HepG2 (cell line): Measurements from ENCODE around the gene SNF8. TPM values are rescaled to one million over a fixed set of nuclear protein-coding genes. Genes with fewer than 3 reads are reported as not detected.

ENCODE experiments used
- CBX2 ChIP-seq, 2 experiments: fragments of 200-600 bp in 1 of 2; sonication (generic); formaldehyde crosslinking in 1 of 2; IDR thresholded peaks; 2 replicates each; pipeline versions ENCODE4 v1.7.0 to v1.8.1; 2018 to 2022; ENCODE audit warnings: low read depth in 2 of 2, low read length in 1 of 2, mild to moderate bottlenecking in 1 of 2, missing genetic modification reagents in 1 of 2
- CREB1 ChIP-seq, 2 experiments: fragments of 450-650 bp in 1 of 2; IDR thresholded peaks; 2 replicates each; pipeline ENCODE4 v1.6.1; 2016 to 2017; ENCODE audit warnings: control low read depth in 1 of 2, mild to moderate bottlenecking in 1 of 2, missing compliant biosample characterization in 1 of 2, missing genetic modification characterization in 1 of 2
- FOXP4 ChIP-seq: sonication (generic); formaldehyde crosslinking; IDR thresholded peaks from 2 replicates; pipeline ENCODE4 v1.4.0; 2020; ENCODE audit warnings: missing genetic modification reagents
- HNRNPH1 ChIP-seq: fragments of 200-400 bp; formaldehyde crosslinking; optimal IDR thresholded peaks from 2 replicates; pipeline ENCODE3; 2017; ENCODE audit warnings: mild to moderate bottlenecking, low read depth, low read length
- KDM5B ChIP-seq: sonication (generic); formaldehyde crosslinking; IDR thresholded peaks from 2 replicates; pipeline ENCODE4 v1.4.0; 2020; ENCODE audit warnings: missing genetic modification reagents, mild to moderate bottlenecking, borderline replicate concordance
- LRRFIP1 ChIP-seq: sonication (generic); formaldehyde crosslinking; conservative IDR thresholded peaks from 2 replicates; pipeline ENCODE4 v1.4.0; 2020; ENCODE audit warnings: missing genetic modification reagents
- MEIS2 ChIP-seq: sonication (generic); formaldehyde crosslinking; IDR thresholded peaks from 2 replicates; pipeline ENCODE4 v1.9.0; 2021; ENCODE audit warnings: mild to moderate bottlenecking, missing genetic modification reagents
- SATB2 ChIP-seq: sonication (generic); formaldehyde crosslinking; IDR thresholded peaks from 2 replicates; pipeline ENCODE4 v1.5.0; 2020; ENCODE audit warnings: missing genetic modification reagents
- STAT6 ChIP-seq: sonication (generic); formaldehyde crosslinking; IDR thresholded peaks from 2 replicates; pipeline ENCODE4 v1.4.0; 2020; ENCODE audit warnings: missing genetic modification reagents, mild to moderate bottlenecking, borderline replicate concordance
- TBX3 ChIP-seq: fragments of 450-650 bp; IDR thresholded peaks from 2 replicates; pipeline ENCODE4 v1.6.1; 2017; ENCODE audit warnings: antibody characterized with exemption, mild to moderate bottlenecking, inconsistent platforms, borderline replicate concordance
- ZNF280D ChIP-seq: sonication (generic); formaldehyde crosslinking; IDR thresholded peaks from 2 replicates; pipeline ENCODE4 v1.5.1; 2020; ENCODE audit warnings: mild to moderate bottlenecking, missing genetic modification reagents
- ZNF362 ChIP-seq: sonication (generic); formaldehyde crosslinking; IDR thresholded peaks from 2 replicates; pipeline ENCODE4 v1.4.0; 2020; ENCODE audit warnings: missing genetic modification reagents, mild to moderate bottlenecking, borderline replicate concordance
- ZUFSP ChIP-seq: sonication (generic); formaldehyde crosslinking; IDR thresholded peaks from 2 replicates; pipeline ENCODE4 v1.9.0; 2021; ENCODE audit warnings: missing genetic modification reagents, mild to moderate bottlenecking, borderline replicate concordance
- polyA plus RNA-seq, 8 experiments: library from polyadenylated mRNA; depleted of rRNA in 3 of 8; stranded (reverse) in 7 of 8; unstranded in 1 of 8; fragments of >200 nt; fragmentation: Illumina TruSeq in 4 of 8; extraction: Trizol in 4 of 8; gene quantifications; 2 replicates each; pipeline versions ENCODE4 v1.2.1 to v1.2.3, GENCODE V29; 2011 to 2016; ENCODE audit warnings: low read depth in 4 of 8, missing spikeins in 1 of 8, mixed read lengths in 1 of 8; ENCODE audit not compliant: insufficient read depth in 1 of 8
- total RNA-seq, 5 experiments: library from RNA; depleted of rRNA; stranded (reverse); fragments of >200 nt; fragmentation: Illumina TruSeq; extraction: Trizol; gene quantifications; 2 replicates each; pipeline ENCODE4 v1.2.3, GENCODE V29; 2016; ENCODE audit warnings: low read depth in 1 of 5

The SNF8 gene
- total and polyA plus RNA-seq, 2 of the 13 experiments (the other 11 are each of a cell fraction or from before 2014, with no cell fraction given), result 114 to 153 TPM

- TF ChIP-seq SATB2 (no peak), KDM5B (CRISPR knock-in tag) (0 out of 2 replicates have a peak, but pooled peaks have one; percentile 35), ZNF280D (no peak; the same call in 1 of the 2 replicates), STAT6 (CRISPR knock-in tag) (no peak), ZUFSP (CRISPR knock-in tag) (no peak), CBX2 (IDR thresholded peaks at IDR 0.05; ENCODE audit: low read depth, low read length) (no peak), CBX2 (CRISPR knock-in tag; IDR thresholded peaks at IDR 0.05; ENCODE audit: low read depth) (no peak), MEIS2 (CRISPR knock-in tag) (0 out of 2 replicates have a peak, but pooled peaks have one; percentile 36), TBX3 (no peak), LRRFIP1 (no peak; the same call in 1 of the 2 replicates), FOXP4 (CRISPR knock-in tag) (peak; percentile 41; the same call in 1 of the 2 replicates), CREB1 (IDR thresholded peaks at IDR 0.05) (no peak), CREB1 (CRISPR knock-in tag; IDR thresholded peaks at IDR 0.05) (no peak), ZNF362 (CRISPR knock-in tag) (no peak), HNRNPH1 (no peak)
Measured at GRCh38 chr17:48960834-48961515, 16.3 kb upstream of the SNF8 start (continued).
